HG03575 (cell line): ENCODE data around the gene TBC1D5.
A peak's percentile ranks its signal among the peaks of the same experiment; 100 is the strongest.
"Not testable (repeated sequence)": the region's sequence is repeated elsewhere in the genome, so short reads cannot be mapped to it uniquely, and the experiment has no call there.

ENCODE experiments used
- ATAC-seq: cut with Tn5 transposase; IDR thresholded peaks from one replicate; pipeline ENCODE4 v1.9.1; 2021; ENCODE audit not compliant: unreplicated experiment, insufficient number of reproducible peaks, low FRiP score; ENCODE audit errors: extremely low read depth

The TBC1D5 gene

DNA sequence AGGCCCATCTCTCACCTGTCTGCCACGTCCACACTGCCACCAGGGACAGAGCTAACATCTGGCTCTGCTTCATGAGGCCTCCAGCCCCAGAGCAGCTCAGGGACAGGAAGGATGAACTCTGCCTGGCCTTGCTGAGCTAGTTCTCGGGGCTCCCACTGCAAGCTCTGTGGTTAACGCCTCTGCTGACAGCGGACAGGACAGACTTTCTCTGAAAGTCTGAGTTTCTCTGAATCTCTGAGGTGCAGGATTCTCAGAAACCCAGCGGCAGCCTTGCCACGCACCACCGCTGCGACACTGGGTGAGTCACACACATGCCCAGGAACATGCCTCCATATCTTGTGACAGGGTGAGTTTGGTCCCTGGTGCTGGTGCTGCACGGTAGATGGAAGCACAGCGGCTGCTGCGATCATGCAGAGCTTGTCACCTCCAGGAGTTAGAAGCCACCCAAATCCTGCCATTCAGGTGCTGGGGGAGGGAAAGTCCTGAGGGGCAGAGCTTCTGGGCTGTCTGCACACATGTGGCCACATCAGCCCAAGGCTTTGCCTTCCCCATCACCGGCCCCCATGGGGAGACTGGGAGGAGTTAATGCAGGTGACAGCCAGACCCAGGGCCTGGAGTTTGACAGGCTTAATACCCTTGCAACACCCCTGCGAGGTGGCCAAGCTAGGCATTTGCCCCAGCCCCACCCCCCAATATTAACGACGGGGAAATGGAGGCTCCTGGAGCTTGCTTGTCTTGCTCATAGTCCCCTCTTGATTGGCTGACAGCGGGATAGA, 590.6 kb downstream of the TBC1D5 start:
- peak; percentile 96 for ATAC-seq

DNA sequence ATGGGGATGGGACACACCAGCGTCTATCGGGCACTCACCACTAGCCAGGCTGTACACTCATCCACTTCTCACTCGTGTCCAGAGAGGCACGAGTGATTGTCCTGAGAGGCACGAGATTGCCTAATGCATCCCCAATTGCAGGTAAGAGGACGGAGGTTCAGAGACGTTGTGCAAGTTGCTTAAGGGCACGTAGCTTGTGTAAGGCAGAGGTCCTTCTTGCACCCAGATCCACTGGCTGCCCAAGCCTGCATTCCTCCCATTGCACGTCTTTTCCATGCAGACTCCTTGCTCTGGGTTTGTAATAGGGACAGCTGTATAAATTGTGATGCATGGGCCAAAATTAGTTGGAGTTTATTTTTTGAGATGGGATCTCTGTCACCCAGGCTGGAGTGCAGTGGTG, 593.4 kb downstream of the TBC1D5 start:
- ATAC-seq, result no peak

DNA sequence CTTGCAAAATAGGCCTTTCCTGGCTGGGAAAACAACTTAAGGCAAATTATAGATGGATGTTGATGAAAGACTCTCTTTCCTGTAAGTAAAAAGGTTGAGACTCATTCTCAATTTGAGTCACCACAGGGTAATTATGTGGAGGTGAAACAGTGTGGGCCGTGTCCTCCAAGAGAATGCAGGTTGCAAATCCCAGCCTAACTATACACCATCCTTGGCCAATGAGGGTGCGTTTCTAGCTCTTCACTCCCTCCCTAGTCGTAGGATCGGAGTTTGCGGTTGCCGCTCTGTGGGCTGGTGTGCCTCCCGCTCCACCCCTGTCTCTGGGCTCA, 597.8 kb downstream of the TBC1D5 start:
- no peak for ATAC-seq

DNA sequence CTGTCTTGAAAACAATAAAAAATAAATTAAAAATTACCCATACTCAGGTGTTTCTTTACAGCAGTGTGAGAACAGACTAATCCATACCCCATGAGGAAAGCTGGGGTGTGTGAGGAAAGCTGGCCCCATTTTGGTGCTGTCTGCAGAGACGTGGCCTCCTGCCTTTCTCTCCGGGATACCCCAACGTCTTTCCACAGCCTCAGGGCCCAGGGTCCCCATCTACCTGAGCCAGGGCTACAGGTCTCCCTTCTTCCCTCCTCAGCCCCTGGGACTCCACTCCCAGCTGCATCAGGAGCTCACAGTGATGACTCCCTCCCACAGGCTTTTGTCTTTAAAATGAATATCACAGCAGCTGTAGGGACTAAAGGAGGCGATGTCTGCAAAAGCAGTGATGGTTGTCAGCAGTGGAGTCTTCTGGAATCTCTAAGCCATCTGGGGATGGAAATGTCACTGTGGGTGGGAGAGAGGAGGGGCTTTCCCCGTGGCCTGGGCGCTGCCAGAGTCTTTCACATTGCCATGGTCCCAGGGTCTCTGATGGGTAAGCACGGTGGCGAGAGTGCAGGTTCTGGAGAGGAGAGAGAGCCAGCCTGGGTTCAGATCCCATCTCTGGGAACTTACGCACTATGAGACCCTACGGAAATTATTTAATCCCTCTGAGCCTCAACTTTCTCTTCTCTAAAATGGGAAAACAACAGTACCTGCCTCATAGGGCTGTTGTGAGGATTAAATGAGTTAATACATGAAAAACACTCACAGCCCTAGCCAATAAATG, 598.4 kb downstream of the TBC1D5 start:
- ATAC-seq, result no peak

DNA sequence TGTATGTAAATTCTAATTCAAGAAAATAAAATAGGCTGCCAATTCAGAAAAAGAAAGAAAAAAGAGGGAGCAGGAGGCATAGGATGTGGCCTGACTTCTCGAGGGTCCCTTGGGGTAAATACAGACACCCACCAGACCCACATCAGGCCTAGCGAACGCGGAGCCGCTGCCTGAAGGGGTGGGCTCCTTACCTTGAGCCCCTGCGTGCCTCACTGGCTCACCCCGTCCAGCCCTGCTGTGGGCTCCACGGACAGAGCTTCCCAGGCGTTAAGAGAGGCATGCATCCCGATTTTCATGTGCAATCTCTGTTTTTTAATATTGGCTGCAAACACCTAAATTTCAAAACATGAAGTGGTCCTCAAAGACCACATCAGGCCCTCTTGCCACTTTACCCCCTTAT, 599.9 kb downstream of the TBC1D5 start:
- ATAC-seq, result no peak

DNA sequence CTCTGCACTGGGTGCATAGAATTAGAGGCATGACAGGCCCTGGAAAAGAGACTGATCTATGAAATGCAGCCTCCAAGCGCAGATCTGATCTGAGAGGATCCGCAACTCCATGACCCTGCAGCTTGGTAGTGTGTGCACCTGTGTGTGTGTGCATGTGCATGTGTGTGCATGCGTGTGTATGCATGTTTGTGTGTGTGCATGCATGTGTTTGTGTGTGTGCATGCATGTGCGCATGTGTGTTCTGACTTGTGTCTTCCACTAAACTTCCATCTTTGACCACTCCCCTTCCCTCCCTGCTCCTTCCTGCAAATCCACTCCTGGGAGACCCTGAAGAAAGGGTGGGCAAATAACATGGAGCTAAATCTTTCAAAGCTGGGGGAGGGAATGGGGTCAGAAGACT, 600.7 kb downstream of the TBC1D5 start:
- no peak for ATAC-seq

DNA sequence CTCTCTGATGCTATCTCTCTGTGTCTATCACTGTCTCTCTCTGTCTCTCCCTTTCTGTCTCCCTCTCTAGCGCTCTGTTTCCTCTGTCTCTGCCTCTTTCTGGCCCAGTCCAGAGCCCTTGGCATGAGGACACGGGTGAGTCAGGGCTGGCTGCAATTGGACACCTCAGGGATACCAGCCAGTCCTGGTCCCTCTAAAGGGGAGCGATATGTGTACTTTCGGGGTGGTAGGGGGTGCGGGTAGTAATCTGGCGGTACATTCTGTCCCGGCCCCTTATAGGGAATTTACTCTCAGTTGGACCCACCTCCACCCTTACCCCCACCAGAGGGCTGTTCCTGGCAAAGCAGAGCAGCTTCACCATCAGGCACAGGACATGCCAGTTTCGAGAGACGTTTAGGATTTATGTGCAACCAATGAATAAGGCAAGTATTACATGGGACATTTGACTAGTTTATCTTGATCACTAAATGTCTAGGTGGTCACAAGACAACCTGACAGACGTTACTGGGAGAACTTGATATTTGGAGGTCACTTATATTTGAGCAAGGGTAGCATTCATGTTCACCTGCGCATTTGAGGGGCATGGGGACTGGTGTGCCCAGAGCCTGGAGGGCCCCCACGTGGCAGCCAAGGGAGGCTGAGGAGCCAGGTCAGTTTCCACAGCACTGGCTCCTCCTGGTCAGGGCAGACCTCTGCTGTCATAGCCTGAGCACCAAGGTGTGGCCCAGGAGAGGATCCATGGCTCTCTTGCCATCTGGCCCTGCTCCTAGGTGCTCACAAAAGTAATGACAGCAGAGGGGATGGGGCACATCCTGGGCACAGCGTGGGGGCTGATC, 601.5 kb downstream of the TBC1D5 start:
- no peak for ATAC-seq

DNA sequence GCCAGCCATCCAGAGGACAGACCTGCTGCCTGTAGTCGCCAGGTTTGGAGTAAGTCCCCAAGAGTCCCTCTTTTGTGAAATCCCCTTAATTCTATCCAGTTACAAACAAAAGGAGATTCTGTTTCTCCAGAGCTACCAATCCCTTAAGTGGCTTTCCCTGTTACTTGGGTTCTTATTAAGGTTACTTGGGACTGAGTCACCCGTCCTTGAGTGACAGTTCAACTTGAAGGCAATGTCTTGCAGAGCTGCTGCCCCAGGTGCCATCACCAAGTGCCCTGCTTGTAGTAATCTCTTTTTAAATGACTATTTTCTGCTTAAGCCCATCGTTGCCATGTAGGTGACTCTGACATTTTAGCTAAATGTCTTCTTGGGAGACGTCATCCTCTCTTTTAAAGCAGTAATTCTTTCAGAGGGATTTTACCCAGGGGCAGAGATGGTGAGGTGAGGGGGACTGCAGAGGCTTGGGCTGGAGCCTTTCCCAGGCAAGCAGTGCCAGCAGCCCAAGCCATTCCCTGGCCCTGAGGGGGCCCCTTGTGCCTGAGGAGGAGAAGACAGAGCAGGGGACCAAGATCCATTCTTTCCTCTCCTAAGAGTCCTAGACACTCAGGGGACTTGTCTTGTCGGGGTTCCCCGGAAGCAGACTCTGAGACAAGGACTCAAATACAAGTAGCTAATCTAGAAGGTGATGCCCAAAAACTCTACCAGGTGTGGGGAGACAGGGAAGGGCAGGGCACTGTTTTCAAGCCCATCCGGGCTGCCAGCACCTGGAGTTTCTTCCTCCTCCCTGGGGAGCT, 604.0 kb downstream of the TBC1D5 start:
- no peak for ATAC-seq

DNA sequence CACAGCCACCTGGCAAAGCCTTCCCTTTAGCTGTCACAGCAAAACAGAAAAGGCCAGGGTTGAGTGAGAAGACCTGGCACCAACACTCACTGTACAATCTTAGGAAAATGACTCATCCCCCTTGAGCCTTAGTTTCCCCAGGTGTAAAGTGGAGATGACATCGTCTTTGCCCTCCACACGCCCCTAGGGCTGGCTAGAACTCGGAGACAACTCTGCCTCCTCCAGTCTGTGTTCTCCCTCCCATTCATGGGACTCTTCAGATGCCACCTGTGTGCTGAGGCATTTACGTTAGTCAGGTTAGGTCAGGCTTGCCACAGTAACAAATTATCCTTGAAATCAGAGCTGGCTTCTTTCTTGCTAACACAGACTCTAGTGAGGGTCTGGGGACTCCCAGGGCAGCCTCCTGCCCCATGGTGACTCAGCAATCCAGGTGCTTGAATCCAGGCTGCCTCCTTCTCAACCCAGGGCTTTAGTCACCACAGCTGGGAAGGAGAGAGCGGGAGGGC, 605.1 kb downstream of the TBC1D5 start:
- no peak for ATAC-seq

DNA sequence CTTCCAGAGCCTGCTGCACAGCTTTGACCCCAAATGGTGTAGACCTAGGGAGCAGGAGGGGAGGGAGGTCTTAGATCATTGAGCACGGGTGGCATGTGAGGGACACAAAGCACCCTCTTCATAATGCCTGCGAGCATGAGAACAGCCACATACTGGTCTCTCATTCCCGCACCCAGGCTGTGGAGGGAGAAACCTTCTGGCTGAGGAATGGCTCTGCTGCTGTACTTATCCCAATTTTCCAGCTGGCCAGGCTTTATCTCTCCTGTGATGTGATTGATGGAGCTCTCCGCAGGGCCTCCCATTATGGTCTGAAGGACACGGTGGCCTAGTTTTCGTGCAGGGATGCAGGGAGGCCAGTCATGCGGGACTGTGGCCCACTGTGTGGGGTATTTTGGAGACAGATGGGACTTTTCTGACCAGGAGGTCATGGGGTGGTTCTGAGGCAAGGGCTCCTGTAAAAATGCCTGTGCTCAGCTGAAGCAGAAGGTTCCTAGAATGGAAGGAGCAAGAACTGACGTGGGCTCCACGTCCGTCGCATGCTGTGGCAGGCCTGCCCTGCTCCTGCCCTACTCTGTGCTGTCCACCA, 606.2 kb downstream of the TBC1D5 start:
- ATAC-seq, result no peak

DNA sequence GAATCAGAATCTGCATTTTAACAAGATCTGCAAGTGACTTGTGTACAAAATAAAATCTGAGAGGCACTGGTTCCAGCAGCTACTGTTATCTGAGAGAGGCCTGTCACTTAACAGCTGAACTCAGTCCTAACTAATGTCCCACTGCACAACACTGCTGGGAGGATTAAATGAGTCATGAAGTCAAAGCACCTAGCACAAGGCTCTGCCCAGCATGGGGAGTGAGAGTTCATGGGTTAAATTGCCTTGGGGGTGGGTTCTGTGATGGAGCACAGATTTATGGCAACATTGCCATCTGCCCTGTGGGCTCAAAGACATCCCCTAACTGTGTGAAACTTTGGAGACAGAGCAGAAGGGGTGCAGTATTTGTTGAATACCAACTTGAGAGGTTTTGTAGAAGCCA, 606.7 kb downstream of the TBC1D5 start:
- ATAC-seq, result no peak

DNA sequence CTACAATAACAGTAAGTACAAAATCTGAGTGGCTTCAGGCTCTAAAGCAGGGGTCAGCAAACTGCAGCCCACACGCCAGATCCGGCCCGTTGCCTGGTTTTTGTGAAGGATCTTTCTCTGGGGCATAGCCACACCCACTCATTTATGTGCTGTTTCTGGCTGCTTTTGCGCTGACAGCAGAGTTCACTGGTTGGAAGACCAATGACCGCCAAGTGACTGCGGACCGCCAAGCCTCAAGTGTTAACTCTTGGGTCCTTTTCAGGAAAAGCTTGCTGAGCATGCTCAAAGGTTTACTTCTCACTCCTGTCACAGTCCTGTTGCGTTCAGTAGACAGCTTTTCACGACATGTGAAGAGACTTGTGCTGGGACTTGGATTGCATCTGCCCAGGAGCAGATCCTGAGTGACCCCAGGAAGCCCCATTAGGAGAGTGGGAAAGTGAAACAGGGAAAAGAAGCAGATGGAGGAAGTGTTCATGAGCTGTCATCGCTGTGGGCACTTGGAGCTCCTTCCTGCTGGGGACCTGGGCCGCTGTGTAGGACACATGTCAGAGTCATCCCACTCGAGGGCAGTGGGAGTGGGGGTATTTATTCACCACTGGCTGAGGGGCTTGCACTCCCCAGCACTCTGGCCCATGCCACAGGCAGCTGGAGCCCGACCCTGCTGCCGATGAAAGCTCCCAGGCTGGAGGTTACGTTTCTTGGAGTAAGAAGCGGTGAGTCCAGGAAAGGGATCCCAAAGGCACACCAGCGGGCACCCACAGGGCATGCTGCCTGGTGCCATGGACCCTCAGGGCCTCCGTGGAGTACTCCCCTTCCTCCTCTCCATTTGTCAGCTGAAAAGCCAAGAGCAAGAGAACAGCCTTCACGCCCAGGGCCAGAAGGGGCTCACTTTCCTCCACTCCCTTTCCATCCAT, 608.5 kb downstream of the TBC1D5 start:
- no peak for ATAC-seq

DNA sequence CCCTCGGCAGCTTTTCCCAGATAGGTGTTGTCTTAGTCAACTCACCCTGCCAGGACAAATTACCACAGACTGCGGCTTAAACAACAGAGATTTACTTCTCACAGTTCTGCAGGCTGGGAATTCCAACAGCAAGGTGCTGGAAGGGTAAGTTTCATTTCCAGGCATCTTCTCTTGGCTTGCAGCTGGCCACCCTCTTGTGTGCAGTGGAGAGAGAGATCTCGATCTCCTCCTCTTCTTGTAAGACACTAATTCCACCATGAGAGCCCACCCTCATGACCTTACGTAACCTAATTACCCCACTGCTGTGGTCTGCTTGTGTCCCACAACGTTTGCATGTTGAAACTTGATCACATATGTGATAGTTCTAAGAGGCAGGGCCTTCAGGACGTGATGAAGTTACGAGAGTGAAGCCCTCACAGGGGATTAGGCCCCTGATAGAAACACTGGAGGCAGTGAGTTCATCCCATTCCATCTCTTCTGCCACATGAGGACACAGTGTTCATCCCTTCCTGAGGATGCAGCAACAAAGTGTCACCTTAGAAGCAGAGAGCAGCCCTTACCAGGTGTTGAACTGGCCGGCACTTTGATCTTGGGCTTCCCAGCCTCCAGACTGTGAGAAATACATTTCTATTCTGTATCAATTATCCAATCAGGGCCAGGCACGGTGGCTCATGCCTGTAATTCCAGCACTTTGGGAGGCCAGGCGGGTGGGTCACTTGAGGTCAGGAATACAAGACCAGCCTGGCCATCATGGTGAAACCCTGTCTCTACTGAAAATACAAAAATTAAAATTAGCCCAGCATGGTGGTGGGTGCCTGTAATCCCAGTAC, 609.9 kb downstream of the TBC1D5 start:
- no peak for ATAC-seq

DNA sequence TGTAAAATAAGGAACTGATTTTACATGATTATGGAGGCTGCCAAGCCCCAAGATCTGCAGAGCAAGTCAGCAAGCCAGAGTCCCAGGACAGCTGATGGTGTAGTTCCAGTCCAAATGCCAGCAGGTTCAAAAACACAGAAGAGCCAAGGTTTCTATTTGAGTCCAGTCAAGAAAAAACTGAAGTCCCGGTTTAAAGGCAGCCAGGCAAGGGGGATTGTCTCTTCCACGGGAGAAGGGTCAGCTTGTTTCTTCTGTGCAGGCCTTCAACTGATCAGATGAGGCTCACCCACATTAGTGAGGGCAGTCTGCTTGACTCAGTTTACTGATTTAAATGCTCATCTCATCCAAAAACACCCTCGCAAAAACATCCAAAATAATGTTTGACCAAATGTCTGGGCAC, 611.5 kb downstream of the TBC1D5 start:
- ATAC-seq, result no peak

DNA sequence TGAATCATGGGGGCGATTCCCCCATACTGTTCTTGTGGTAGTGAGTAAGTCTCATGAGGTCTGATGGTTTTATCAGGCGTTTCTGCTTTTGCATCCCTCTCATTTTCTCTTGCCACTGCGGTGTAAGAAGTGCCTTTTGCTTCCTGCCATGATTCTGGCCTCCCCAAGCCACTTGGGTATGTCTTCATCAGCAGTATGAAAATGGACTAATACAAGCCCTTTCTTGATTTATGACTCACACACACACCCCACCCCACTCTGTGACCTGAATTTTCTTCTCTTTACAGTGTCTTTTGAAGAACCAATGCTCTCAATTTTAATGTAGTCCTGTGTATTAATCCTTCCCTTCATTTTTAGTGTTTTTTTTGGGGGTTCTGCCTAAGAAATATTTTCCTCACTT, 612.9 kb downstream of the TBC1D5 start:
- no peak for ATAC-seq

DNA sequence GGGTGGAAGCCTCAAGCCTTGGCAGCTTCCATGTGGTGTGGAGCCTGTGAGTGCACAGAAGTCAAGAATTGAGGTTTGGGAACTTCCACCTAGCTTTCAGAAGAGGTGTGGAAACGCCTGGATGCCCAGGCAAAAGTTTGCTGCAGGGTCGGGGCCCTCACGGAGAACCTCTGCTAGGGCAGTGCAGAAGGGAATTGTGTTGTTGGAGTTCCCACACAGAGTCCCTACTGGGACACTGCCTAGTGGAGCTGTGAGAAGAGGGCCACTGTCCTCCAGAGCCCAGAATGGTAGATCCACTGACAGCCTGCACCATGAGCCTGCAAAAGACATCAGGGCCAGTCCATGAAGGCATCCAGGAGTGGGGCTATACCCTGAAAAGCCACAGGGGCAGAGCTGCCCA, 613.8 kb downstream of the TBC1D5 start:
- not testable (repeated sequence) for ATAC-seq
